ENCODE measurements around the gene TMEM238. TPM values are rescaled to one million over a fixed set of nuclear protein-coding genes. Genes with fewer than 3 reads are reported as not detected.
"Not testable (repeated sequence)": the region's sequence is repeated elsewhere in the genome, so short reads cannot be mapped to it uniquely, and the experiment has no call there.

TMEM238 gene
- total and polyA plus RNA-seq, 9 of the 15 experiments (the other 6 are each of a cell fraction or from before 2014, with no cell fraction given), result 0.18 to 5.1 (median 1.3) TPM; not detected in 4

DNA sequence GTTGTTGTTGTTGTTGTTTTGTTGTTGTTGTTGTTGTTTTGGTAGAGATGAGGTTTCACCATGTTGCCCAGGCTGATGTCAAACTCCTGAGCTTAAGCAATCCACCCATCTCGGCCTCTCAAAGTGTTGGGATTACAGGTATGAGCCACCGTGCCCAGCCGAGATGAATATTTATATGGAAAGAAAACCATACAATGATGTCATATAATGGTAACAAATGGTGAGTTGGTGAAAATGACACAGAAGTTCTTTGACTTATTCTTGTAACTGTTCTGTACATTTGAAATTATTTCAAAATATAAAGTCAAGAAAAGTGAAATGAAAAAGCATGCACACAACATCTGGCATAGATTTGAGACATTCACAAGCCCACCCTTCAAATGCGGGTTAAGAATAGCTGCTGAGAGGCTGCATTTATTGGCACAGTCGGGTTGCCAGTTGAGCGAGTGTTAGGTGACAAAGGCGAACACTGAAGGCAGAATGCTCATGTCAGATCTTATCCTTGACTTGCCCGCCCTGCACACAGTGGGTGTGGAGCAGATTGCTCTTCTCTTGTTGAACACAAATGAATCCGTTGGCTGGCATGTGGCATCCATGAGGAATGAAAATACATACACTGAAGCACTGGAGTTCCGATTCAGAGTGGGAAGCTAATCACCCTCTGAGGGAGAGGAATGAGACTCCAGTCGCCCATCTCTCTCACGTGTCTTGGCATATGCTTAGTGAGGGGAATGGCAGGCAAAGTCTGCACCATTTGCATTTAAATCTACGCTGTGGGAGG, 39.3 kb upstream of the TMEM238 start:
- in situ Hi-C loops (cut with MboI), result no loop called here

DNA sequence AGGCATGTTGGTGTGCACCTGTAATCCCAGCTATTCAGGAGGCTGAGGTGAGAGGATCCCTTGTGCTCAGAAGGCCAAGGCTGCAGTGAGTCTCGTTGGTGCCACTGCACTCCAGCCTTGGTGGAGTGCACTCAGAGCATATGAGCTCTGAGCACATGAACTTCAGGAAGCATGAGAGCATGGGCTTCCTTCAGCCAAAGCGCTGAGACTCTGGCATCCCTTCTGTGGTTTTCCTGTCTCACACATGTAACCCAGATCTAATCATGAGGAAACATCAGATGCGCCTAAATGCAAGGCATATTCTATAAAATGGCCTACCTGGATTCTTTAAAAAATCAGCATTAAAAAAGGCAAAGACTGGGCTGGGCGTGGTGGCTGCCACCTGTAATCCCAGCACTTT, 37.2 kb upstream of the TMEM238 start:
- DNase-seq (ENCODE audit: extremely low read depth in 1 of 4, low spot score in 3 of 4); FAIRE-seq; H2AFZ ChIP-seq (ENCODE audit: low read depth, low read length); H3K27ac ChIP-seq (ENCODE audit: extremely low read depth, low read depth, low read length); H4K20me1 ChIP-seq (replicated peaks; ENCODE audit: control insufficient read depth, insufficient read depth, low read length); H3K9ac ChIP-seq (ENCODE audit: insufficient read depth in 1 of 2, low read depth in 2 of 2, low read length in 2 of 2); POLR2A ChIA-PET; H3K79me2 ChIP-seq (ENCODE audit: control insufficient read depth, insufficient read depth, low read length); H3K4me1 ChIP-seq (replicated peaks in 1 of 2; ENCODE audit: control insufficient read depth in 2 of 2, insufficient read depth in 2 of 2, low read length in 2 of 2); H3K4me2 ChIP-seq (ENCODE audit: insufficient read depth, low read length); H3K4me3 ChIP-seq; H3K9me1 ChIP-seq (ENCODE audit: control insufficient read depth, insufficient read depth, low read length); intact Hi-C loops (cut with micrococcal nuclease); CTCF ChIA-PET (ENCODE audit: low intra/inter-chr PET ratio); H3K36me3 ChIP-seq (ENCODE audit: control insufficient read depth, insufficient read depth, low read length); BruUV-seq (replicated peaks); H3K9me3 ChIP-seq (replicated peaks; ENCODE audit: control insufficient read depth, insufficient read depth, low read depth, low read length); ATAC-seq; in situ Hi-C loops (cut with MboI): not testable (repeated sequence)
- H3K27me3 ChIP-seq (ENCODE audit: control insufficient read depth in 2 of 2, insufficient read depth in 2 of 2, low read length in 2 of 2), result peaks cover 11% of the 10 kb centered on the region in 2 experiments
- 16% methylated on average over 4 of the region's 4 CpGs for WGBS (ENCODE audit: insufficient coverage, low coverage, missing lambda C conversion rate)

More for the DNA sequence above, 39.3 kb upstream of the TMEM238 start:
- no peak overlapping the region; a peak in 1 of 4 replicates for H3K9ac ChIP-seq (ENCODE audit: insufficient read depth in 1 of 2, low read depth in 2 of 2, low read length in 2 of 2)
- ChIA-PET POLR2A (interaction anchor here (1.4 kb wide), 1 partner anchor 16 kb away, joined by 4 read pairs; the partner anchor contains the start of gene UBE2S), CTCF (ENCODE audit: low intra/inter-chr PET ratio) (no interaction called here)
- H3K36me3 ChIP-seq (ENCODE audit: control insufficient read depth, insufficient read depth, low read length), result no peaks in the 10 kb centered on the region
- FAIRE-seq (no peak), DNase-seq (ENCODE audit: extremely low read depth in 1 of 4, low spot score in 3 of 4) (no peak), ATAC-seq (no peak)
- WGBS (ENCODE audit: insufficient coverage, low coverage, missing lambda C conversion rate), result 6% methylated on average over 13 of the region's 13 CpGs
- H3K27me3 ChIP-seq (ENCODE audit: control insufficient read depth in 2 of 2, insufficient read depth in 2 of 2, low read length in 2 of 2), result peaks cover 11% of the 10 kb centered on the region in 2 experiments
- H4K20me1 ChIP-seq (replicated peaks; ENCODE audit: control insufficient read depth, insufficient read depth, low read length), result no peaks in the 10 kb centered on the region
- no peaks in the 10 kb centered on the region for H3K9me1 ChIP-seq (ENCODE audit: control insufficient read depth, insufficient read depth, low read length)
- intact Hi-C loops (cut with micrococcal nuclease), result no loop called here
- TF ChIP-seq POLR3G (IDR thresholded peaks at IDR 0.05; ENCODE audit: extremely low read depth, insufficient read length, insufficient replicate concordance), result no peak
- TF ChIP-seq, protein P1, sequence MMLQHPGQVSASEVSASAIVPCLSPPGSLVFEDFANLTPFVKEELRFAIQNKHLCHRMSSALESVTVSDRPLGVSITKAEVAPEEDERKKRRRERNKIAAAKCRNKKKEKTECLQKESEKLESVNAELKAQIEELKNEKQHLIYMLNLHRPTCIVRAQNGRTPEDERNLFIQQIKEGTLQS (IDR thresholded peaks at IDR 0.05), result 0 out of 2 replicates have a peak, but pooled peaks have one; percentile 8
- TF ChIP-seq, protein P1 (CRISPR knock-in tag; conservative IDR thresholded peaks at IDR 0.05), result no peak
- peaks cover 0 to 9% of the 10 kb centered on the region in 2 experiments; a peak in 2 of 5 replicates for H3K4me1 ChIP-seq (replicated peaks in 1 of 2; ENCODE audit: control insufficient read depth in 2 of 2, insufficient read depth in 2 of 2, low read length in 2 of 2)
- no peak overlapping the region for H3K4me2 ChIP-seq (ENCODE audit: insufficient read depth, low read length)
- no peak overlapping the region for H3K4me3 ChIP-seq
- no peak overlapping the region for H2AFZ ChIP-seq (ENCODE audit: low read depth, low read length)
- BruUV-seq (replicated peaks), result no TSS peak
- H3K27ac ChIP-seq (ENCODE audit: extremely low read depth, low read depth, low read length), result no peak overlapping the region
- H3K9me3 ChIP-seq (replicated peaks; ENCODE audit: control insufficient read depth, insufficient read depth, low read depth, low read length), result peaks cover 7% of the 10 kb centered on the region; the same call in 1 of the 2 replicates
- no peaks in the 10 kb centered on the region for H3K79me2 ChIP-seq (ENCODE audit: control insufficient read depth, insufficient read depth, low read length)

Measured in K562 (cell line).